K562 (cell line): ENCODE measurements around the gene GPR78. TPM values are rescaled to one million over a fixed set of nuclear protein-coding genes. Genes with fewer than 3 reads are reported as not detected.

Experiments used
- AFF4 ChIP-seq: sonication (generic); formaldehyde crosslinking; IDR thresholded peaks from 2 replicates; pipeline ENCODE4 v1.8.0; 2023; ENCODE audit warnings: mild to moderate bottlenecking, missing genetic modification reagents
- ARID3B ChIP-seq: fragments of 250-450 bp; sonication (Bioruptor Pico); IDR thresholded peaks from 2 replicates; pipeline ENCODE4 v1.4.0; 2020; ENCODE audit warnings: borderline replicate concordance
- BCL6 ChIP-seq: fragments of 250-450 bp; sonication (Bioruptor Pico); IDR thresholded peaks from 2 replicates; pipeline ENCODE4 v1.4.0; 2020
- EWSR1 ChIP-seq: fragments of 450-650 bp; IDR thresholded peaks from 2 replicates; pipeline ENCODE4 v1.6.1; 2018; ENCODE audit warnings: borderline replicate concordance, mild to moderate bottlenecking, low read depth, moderate library complexity; ENCODE audit not compliant: partially characterized antibody
- RCOR1 ChIP-seq, 2 experiments: IDR thresholded peaks; 2 replicates each; pipeline ENCODE4 v1.6.1; 2012; ENCODE audit warnings: low read depth in 2 of 2, low read length in 2 of 2, borderline replicate concordance in 1 of 2, improper control_type of control experiment in 1 of 2
- polyA plus RNA-seq, 8 experiments: library from polyadenylated mRNA; depleted of rRNA in 4 of 8; stranded (reverse) in 5 of 8; unstranded in 3 of 8; fragments of >200 nt; fragmentation: Nextera tagmentation in 2 of 8; fragmentation: Illumina TruSeq in 1 of 8; extraction: Ambion mirVana in 2 of 8; extraction: Trizol in 1 of 8; gene quantifications; 2 replicates each; pipeline versions ENCODE4 v1.2.1 to v1.2.3, GENCODE V29; 2011 to 2014; ENCODE audit warnings: inconsistent platforms in 1 of 8, missing spikeins in 1 of 8
- total RNA-seq, 7 experiments: library from RNA; depleted of rRNA in 6 of 7; stranded (reverse); fragments of >200 nt in 6 of 7; fragmentation: Illumina TruSeq in 2 of 7; extraction: Trizol in 2 of 7; gene quantifications; 2 replicates each; pipeline versions ENCODE4 v1.2.1 to v1.2.3, GENCODE V29; 2011 to 2021; ENCODE audit warnings: low replicate concordance in 1 of 7

GPR78 gene
- total and polyA plus RNA-seq, 9 of the 15 experiments (the other 6 are each of a cell fraction or from before 2014, with no cell fraction given), result 0.04 to 0.13 (median 0.07) TPM; not detected in 4

- TF ChIP-seq ARID3B (CRISPR knock-in tag) (no peak), AFF4 (CRISPR knock-in tag) (no peak), EWSR1 (no peak), RCOR1 (IDR thresholded peaks at IDR 0.05; ENCODE audit: borderline replicate concordance in 1 of 2, low read depth in 2 of 2, low read length in 2 of 2) (no peak), BCL6 (no peak)
- TF ChIP-seq, all 486 proteins: peak for 0
These were observed 21.4 kb downstream of the GPR78 start (continued) for GRCh38 chr4:8601556-8601955.
